Measurements from ENCODE around the gene BRINP3.

Gene BRINP3

GRCh38 chr1:190452272-190452848, 25.3 kb downstream of the BRINP3 start:
- DNase-seq (ENCODE audit: low spot score): no peak

DNA sequence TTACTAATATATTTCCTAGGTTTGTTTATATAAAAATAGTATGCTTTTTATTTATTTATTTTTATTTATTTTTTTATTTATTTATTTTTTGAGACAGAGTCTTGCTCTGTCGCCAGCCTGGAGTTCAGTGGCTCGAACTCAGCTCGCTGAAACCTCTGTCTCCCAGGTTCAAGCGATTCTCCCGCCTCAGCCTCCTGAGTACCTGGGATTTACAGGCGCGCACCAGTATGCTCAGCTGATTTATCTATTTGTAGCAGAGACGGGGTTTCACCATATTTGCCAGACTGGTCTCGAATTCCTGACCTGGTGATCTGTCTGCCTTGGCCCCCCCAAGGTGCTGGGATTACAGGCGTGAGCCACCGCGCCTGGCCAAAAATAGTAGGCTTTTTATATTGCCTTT, 33.2 kb downstream of the BRINP3 start:
- no peak for DNase-seq (ENCODE audit: low spot score)

- no peak for DNase-seq (ENCODE audit: low spot score)
Measured at GRCh38 chr1:190439447-190439846, 38.2 kb downstream of the BRINP3 start.

DNA sequence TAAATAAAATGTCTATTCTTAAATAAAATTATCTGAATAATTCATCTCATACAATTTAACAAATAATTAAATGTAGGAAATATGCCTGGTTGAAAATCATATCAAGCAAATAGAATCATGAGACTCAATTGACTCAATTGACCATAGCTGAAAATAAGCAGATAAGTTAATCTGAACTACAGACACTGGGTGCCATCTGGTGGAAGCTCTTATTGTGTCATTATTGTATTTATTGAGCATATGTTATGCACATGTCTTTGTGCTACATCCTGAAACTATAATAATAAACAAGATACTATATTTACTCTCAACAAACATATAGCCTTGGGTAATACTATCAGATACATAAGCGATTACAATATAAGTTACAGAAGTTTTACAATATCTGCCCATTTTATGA, 41.0 kb downstream of the BRINP3 start:
- DNase-seq (ENCODE audit: low spot score): no peak

GRCh38 chr1:190429932-190430331, 47.7 kb downstream of the BRINP3 start:
- DNase-seq (ENCODE audit: low spot score): no peak

DNA sequence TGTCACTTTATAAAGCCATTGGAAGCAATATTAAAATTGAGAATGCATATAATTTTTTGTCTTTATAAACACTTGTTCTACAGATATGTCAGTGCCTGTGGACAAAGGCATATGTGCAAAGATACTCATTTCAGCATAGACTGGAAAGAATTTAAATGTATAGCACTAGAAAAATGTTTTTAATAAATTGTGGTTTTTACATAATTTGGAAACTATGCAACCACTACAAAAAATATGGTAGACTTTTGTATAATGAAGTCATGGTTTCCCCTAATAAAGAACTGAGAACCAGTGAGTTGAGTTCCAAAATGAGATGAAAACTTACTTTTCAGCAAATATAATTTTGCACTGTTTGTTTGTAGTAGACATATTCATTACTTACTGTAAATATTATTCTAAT, 48.5 kb downstream of the BRINP3 start:
- DNase-seq (ENCODE audit: low spot score): no peak

GRCh38 chr1:190416239-190416638, 61.4 kb downstream of the BRINP3 start:
- no peak for DNase-seq (ENCODE audit: low spot score)

DNA sequence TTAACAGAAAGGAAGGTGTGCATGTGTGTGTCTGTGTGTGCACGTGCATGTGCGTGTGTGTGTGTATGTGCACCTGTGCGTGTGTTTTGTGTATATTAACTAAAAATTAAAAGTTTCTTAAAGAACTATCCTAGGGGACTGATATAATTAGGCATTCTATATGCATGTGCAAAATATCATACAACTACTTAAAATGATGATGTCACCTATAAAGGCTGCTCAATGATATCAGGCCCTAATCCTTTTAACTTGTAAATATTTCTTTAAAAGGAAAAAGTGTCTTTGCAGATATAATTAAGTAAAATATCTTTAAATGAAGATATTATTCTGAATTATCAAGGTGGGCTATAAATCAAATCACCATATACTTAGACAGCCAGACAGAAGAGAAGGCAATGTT, 64.5 kb downstream of the BRINP3 start:
- DNase-seq (ENCODE audit: low spot score): no peak

GRCh38 chr1:190403402-190403801, 74.3 kb downstream of the BRINP3 start:
- no peak for DNase-seq (ENCODE audit: low spot score)

DNA sequence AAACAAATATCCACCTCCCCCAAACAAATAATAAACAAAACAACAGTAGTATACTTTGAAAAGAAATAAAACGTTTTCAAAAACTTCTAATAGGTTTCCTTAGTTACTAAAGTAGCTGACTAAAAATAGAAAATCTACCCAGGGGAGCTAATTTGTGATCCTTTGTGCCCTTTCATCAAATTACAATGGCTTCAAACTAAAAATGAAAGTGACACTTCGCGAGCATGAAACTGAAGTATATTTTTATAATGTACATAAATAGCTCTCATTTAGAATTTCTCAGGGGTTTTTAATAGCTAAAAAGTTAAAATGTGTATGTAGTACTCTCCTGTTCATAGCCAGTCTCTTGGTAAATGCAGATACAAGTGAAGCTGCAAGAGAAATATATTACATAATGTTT, 78.4 kb downstream of the BRINP3 start:
- no peak for DNase-seq (ENCODE audit: low spot score)

DNA sequence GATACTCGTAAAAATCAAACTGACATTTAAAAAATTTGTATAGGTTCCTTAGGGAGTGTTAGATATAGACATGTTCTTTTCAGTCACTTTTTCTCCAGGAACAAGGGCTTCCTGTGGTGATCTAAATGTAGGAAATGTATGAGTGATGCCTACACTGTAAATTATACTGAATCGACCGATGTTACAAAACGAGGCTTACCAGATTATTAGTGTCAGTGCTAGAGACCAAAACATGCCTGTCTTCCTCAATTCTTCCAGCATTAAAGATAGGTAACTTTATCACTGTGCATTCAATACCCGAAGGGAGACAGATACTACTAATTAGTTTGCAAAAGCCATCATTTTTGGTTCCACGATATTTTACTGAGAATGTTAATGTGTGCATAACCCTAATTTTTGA, 86.1 kb downstream of the BRINP3 start:
- no peak for DNase-seq (ENCODE audit: low spot score)

GRCh38 chr1:190377991-190378390, 99.7 kb downstream of the BRINP3 start:
- no peak for DNase-seq (ENCODE audit: low spot score)

DNA sequence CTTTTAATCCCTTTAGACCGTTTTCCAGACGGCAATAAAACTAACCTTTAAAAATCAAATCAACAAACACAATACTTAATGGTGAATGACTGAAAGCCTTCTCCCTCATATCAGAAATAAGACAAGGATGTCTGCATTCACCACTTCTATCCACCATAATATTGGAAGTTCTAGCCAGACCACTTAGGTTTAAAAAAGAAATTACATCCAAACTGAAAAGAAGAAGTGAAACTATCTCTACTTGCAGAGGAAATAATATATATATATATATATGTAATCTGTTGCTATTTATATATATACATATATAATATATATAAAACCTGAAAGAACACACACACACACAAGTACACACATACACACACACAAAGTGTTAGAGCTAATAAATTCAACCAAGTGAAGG, 100.4 kb downstream of the BRINP3 start:
- DNase-seq (ENCODE audit: low spot score): no peak

- DNase-seq (ENCODE audit: low spot score): no peak
Measured at GRCh38 chr1:190376044-190376443, 101.6 kb downstream of the BRINP3 start.

GRCh38 chr1:190373705-190374336, 103.8 kb downstream of the BRINP3 start:
- DNase-seq (ENCODE audit: low spot score): no peak

- no peak for DNase-seq (ENCODE audit: low spot score)
Measured at GRCh38 chr1:190367200-190367599, 110.5 kb downstream of the BRINP3 start.

- DNase-seq (ENCODE audit: low spot score): no peak
Measured at GRCh38 chr1:190365283-190365682, 112.4 kb downstream of the BRINP3 start.

DNA sequence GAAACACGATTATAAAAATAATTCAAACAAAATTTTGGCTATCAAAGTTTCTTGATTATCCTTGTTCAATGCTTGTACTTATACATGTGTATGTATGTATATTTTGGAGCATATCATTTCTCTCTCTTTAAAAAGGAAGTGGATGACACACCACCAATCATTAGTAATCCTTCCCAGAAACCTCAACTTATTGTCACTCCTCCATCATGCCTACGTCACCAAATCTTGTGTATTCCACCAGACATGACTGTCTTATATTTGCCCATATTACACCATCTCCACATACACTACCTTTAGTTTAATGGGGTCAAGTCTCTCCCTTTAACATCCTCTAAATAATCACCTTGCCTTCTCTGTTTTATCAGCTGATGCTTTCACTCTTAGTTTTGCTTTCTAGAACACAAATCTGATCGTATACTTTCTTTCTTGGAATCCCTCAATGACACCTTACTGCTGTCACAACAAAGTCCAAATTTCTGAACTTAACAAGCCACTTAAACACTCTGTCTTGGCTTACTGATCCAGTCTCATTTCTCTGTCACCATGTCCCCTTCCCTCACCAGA, 124.0 kb downstream of the BRINP3 start:
- DNase-seq (ENCODE audit: low spot score): no peak

DNA sequence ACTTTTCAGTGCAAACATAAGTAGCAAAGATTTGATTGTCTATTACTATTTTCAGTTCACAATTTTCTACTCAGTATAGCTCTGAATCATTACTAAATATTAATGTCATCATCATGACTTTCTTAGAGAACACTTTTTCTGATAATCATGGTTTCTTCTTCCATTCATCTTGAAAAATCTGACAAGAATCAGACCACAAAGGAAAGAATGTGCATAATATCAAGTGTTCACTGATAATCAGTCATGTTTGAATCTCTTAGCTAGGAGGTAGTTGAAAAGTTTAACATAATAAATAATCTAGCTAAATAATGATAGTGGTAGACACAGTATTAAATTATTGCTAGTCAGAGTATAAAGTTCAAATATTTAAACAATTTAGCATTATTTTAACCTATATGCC, 133.2 kb downstream of the BRINP3 start:
- DNase-seq (ENCODE audit: low spot score): no peak

GRCh38 chr1:190338829-190339228, 138.8 kb downstream of the BRINP3 start:
- no peak for DNase-seq (ENCODE audit: low spot score)

GRCh38 chr1:190328871-190329270, 148.8 kb downstream of the BRINP3 start:
- DNase-seq (ENCODE audit: low spot score): no peak

GRCh38 chr1:190328361-190328760, 149.3 kb downstream of the BRINP3 start:
- no peak for DNase-seq (ENCODE audit: low spot score)

- DNase-seq (ENCODE audit: low spot score): no peak
Measured at GRCh38 chr1:190327271-190327670, 150.4 kb downstream of the BRINP3 start.

DNA sequence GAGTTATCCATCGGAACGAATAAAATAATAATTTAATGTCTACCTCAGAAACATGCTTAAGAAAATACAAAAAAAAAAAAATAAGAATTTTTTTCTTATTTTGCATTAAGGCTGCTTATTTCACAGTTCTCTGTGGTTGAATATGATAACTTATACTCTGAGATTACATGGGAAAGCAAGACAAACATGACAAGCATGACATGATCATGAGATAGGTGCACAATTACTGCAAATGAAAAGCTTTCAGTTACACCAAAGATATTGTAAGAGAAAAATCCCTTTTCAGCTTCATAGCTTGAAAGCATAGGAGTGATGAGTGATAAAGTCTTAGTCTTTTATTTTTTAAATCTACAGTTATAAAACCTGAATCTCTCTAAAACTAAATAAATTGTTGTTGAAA, 154.1 kb downstream of the BRINP3 start:
- DNase-seq (ENCODE audit: low spot score): no peak

Data from hepatic stellate cell (primary cell).